Measurements from ENCODE around the gene KIF5A. TPM values are rescaled to one million over a fixed set of nuclear protein-coding genes. Genes with fewer than 3 reads are reported as not detected.

KIF5A gene
- polyA plus RNA-seq, 1 of the 3 experiments (the other 2 are of a cell fraction): 6.2 TPM

DNA sequence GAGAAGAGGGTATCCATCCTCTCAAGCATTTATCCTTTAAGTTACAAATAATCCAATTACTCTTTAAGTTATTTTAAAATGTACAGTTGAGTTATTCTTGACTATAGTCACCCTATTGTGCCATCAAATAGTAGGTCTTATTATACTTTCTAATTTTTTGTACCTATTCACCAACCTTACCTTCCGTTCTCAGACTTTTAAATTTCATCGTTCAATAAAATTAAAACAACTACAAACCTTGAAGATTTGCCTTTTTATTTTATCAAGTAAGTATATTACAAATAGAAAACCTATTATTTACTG is 1.9 kb upstream of the KIF5A start:
- CTCF ChIA-PET: no interaction called here
- Histone ChIP-seq H3K4me2 (no peak overlapping the region), H3K27me3 (ENCODE audit: insufficient read depth) (no peaks in the 10 kb centered on the region), H3K79me2 (ENCODE audit: insufficient read depth) (peaks cover 60% of the 10 kb centered on the region), H3K9me2 (no peaks in the 10 kb centered on the region), H2AFZ (ENCODE audit: low read depth) (peak overlapping the region; percentile 93; the same call in 1 of the 2 replicates), H3F3A (replicated peaks; ENCODE audit: insufficient read depth) (peaks cover 17% of the 10 kb centered on the region), H3K27ac (ENCODE audit: low read depth in 2 of 2, low read length in 1 of 2) (no peak overlapping the region), H3K4me1 (ENCODE audit: control insufficient read depth in 1 of 2, insufficient read depth in 2 of 2, low read depth in 1 of 2, low read length in 1 of 2) (peaks cover 20 to 34% of the 10 kb centered on the region in 2 experiments), H3K9me3 (no peaks in the 10 kb centered on the region), H4K20me1 (ENCODE audit: insufficient read depth) (peaks cover 13% of the 10 kb centered on the region), H3K9ac (no peak overlapping the region), H3K36me3 (replicated peaks in 1 of 2; ENCODE audit: control insufficient read depth in 1 of 2, insufficient read depth in 2 of 2, low read length in 1 of 2) (peaks cover 6 to 12% of the 10 kb centered on the region in 2 experiments), H3K4me3 (ENCODE audit: low read depth in 2 of 2, low read length in 1 of 2) (no peak overlapping the region)
- no peak for DNase-seq
- 99% methylated on average over 2 of the region's 2 CpGs for WGBS (ENCODE audit: low lambda C conversion rate)
- POLR2A ChIA-PET: no interaction called here
- TF ChIP-seq EZH2phosphoT487 (IDR thresholded peaks at IDR 0.05; ENCODE audit: borderline replicate concordance, low read depth): no peak

GRCh38 chr12:57548488-57548887 is 1.4 kb upstream of the KIF5A start:
- no peak overlapping the region for H2AFZ ChIP-seq (ENCODE audit: low read depth)
- no peaks in the 10 kb centered on the region for H3K9me3 ChIP-seq
- no peak overlapping the region for H3K4me2 ChIP-seq
- H4K20me1 ChIP-seq (ENCODE audit: insufficient read depth): peaks cover 10% of the 10 kb centered on the region
- no peak for DNase-seq
- H3K9me2 ChIP-seq: no peaks in the 10 kb centered on the region
- peaks cover 17% of the 10 kb centered on the region for H3F3A ChIP-seq (replicated peaks; ENCODE audit: insufficient read depth)
- no peaks in the 10 kb centered on the region for H3K27me3 ChIP-seq (ENCODE audit: insufficient read depth)
- ChIA-PET CTCF (no interaction called here), POLR2A (no interaction called here)
- H3K27ac ChIP-seq (ENCODE audit: low read depth in 2 of 2, low read length in 1 of 2): no peak overlapping the region
- WGBS (ENCODE audit: low lambda C conversion rate): 54% methylated on average over 2 of the region's 2 CpGs
- H3K4me3 ChIP-seq (ENCODE audit: low read depth in 2 of 2, low read length in 1 of 2): no peak overlapping the region
- H3K9ac ChIP-seq: no peak overlapping the region
- H3K4me1 ChIP-seq (ENCODE audit: control insufficient read depth in 1 of 2, insufficient read depth in 2 of 2, low read depth in 1 of 2, low read length in 1 of 2): peaks cover 20 to 40% of the 10 kb centered on the region in 2 experiments
- H3K36me3 ChIP-seq (replicated peaks in 1 of 2; ENCODE audit: control insufficient read depth in 1 of 2, insufficient read depth in 2 of 2, low read length in 1 of 2): peaks cover 8 to 12% of the 10 kb centered on the region in 2 experiments
- no peak for TF ChIP-seq FOSL2 (IDR thresholded peaks at IDR 0.05; ENCODE audit: borderline replicate concordance, low read depth)
- TF ChIP-seq EP300 (IDR thresholded peaks at IDR 0.05; ENCODE audit: borderline replicate concordance in 1 of 2, low read depth in 1 of 2, low read length in 1 of 2): no peak
- TF ChIP-seq, protein P1, sequence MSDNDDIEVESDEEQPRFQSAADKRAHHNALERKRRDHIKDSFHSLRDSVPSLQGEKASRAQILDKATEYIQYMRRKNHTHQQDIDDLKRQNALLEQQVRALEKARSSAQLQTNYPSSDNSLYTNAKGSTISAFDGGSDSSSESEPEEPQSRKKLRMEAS (IDR thresholded peaks at IDR 0.05; ENCODE audit: low read depth): no peak
- TF ChIP-seq NRF1 (IDR thresholded peaks at IDR 0.05; ENCODE audit: low read depth, low read length): no peak
- TF ChIP-seq, protein P2, sequence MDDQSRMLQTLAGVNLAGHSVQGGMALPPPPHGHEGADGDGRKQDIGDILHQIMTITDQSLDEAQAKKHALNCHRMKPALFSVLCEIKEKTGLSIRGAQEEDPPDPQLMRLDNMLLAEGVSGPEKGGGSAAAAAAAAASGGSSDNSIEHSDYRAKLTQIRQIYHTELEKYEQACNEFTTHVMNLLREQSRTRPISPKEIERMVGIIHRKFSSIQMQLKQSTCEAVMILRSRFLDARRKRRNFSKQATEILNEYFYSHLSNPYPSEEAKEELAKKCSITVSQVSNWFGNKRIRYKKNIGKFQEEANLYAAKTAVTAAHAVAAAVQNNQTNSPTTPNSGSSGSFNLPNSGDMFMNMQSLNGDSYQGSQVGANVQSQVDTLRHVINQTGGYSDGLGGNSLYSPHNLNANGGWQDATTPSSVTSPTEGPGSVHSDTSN (IDR thresholded peaks at IDR 0.05): no peak
- TF ChIP-seq, protein P3, sequence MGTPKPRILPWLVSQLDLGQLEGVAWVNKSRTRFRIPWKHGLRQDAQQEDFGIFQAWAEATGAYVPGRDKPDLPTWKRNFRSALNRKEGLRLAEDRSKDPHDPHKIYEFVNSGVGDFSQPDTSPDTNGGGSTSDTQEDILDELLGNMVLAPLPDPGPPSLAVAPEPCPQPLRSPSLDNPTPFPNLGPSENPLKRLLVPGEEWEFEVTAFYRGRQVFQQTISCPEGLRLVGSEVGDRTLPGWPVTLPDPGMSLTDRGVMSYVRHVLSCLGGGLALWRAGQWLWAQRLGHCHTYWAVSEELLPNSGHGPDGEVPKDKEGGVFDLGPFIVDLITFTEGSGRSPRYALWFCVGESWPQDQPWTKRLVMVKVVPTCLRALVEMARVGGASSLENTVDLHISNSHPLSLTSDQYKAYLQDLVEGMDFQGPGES (IDR thresholded peaks at IDR 0.05; ENCODE audit: low read depth, low read length): no peak
- TF ChIP-seq RXRA (IDR thresholded peaks at IDR 0.05; ENCODE audit: borderline replicate concordance, low read depth): no peak
- TF ChIP-seq FOXM1 (IDR thresholded peaks at IDR 0.05; ENCODE audit: low read depth): no peak
- H3K79me2 ChIP-seq (ENCODE audit: insufficient read depth): peaks cover 59% of the 10 kb centered on the region
